ENCODE data around the gene U2AF2.

The U2AF2 gene

GRCh38 chr19:55615543-55616394, 39.1 kb upstream of the U2AF2 start:
- no peak for DNase-seq (ENCODE audit: low read depth in 1 of 2, low spot score in 1 of 2)
- in situ Hi-C loops (cut with HindIII; ENCODE audit: low pct_unique_long_range_greater_than_20kb, low sequenced_read_pairs) = no loop called here

GRCh38 chr19:55616395-55616875, 38.4 kb upstream of the U2AF2 start:
- TF ChIP-seq JUND (IDR thresholded peaks at IDR 0.05; ENCODE audit: low read depth) = no peak
- in situ Hi-C loops (cut with HindIII; ENCODE audit: low pct_unique_long_range_greater_than_20kb, low sequenced_read_pairs) = no loop called here
- no peak for DNase-seq (ENCODE audit: low read depth in 1 of 2, low spot score in 1 of 2)

More at GRCh38 chr19:55615543-55616394, 39.1 kb upstream of the U2AF2 start:
- TF ChIP-seq JUND (IDR thresholded peaks at IDR 0.05; ENCODE audit: low read depth) = no peak

GRCh38 chr19:55617426-55617825, 37.4 kb upstream of the U2AF2 start:
- in situ Hi-C loops (cut with HindIII; ENCODE audit: low pct_unique_long_range_greater_than_20kb, low sequenced_read_pairs) = no loop called here
- DNase-seq (ENCODE audit: low read depth in 1 of 2, low spot score in 1 of 2) = no peak
- TF ChIP-seq JUND (IDR thresholded peaks at IDR 0.05; ENCODE audit: low read depth) = no peak

DNA sequence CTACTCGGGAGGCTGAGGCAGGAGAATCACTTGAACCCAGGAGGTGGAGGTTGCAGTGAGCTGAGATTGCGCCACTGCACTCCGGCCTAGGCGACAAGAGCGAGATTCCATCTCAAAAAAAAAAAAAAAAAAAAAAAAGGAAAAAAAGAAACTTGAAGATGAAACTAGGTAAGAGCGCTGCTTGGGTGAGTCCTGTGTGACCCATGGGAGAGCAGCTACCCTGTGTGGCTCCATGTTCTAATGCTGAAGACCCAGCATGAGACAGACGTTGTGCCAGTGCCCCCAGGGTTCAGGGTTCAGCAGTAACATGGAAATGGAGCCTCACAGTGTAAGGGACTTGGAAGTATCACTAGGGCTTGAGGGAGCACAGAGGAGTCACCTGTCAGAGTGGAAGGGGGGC, 36.4 kb upstream of the U2AF2 start:
- in situ Hi-C loops (cut with HindIII; ENCODE audit: low pct_unique_long_range_greater_than_20kb, low sequenced_read_pairs) = no loop called here
- TF ChIP-seq JUND (IDR thresholded peaks at IDR 0.05; ENCODE audit: low read depth) = no peak
- no peak for DNase-seq (ENCODE audit: low read depth in 1 of 2, low spot score in 1 of 2)

GRCh38 chr19:55619286-55619685, 35.5 kb upstream of the U2AF2 start:
- in situ Hi-C loops (cut with HindIII; ENCODE audit: low pct_unique_long_range_greater_than_20kb, low sequenced_read_pairs) = no loop called here
- DNase-seq (ENCODE audit: low read depth in 1 of 2, low spot score in 1 of 2) = no peak
- no peak for TF ChIP-seq JUND (IDR thresholded peaks at IDR 0.05; ENCODE audit: low read depth)

GRCh38 chr19:55620410-55621204, 34.2 kb upstream of the U2AF2 start:
- no peak for TF ChIP-seq JUND (IDR thresholded peaks at IDR 0.05; ENCODE audit: low read depth)
- in situ Hi-C loops (cut with HindIII; ENCODE audit: low pct_unique_long_range_greater_than_20kb, low sequenced_read_pairs) = no loop called here
- no peak for DNase-seq (ENCODE audit: low read depth in 1 of 2, low spot score in 1 of 2)

DNA sequence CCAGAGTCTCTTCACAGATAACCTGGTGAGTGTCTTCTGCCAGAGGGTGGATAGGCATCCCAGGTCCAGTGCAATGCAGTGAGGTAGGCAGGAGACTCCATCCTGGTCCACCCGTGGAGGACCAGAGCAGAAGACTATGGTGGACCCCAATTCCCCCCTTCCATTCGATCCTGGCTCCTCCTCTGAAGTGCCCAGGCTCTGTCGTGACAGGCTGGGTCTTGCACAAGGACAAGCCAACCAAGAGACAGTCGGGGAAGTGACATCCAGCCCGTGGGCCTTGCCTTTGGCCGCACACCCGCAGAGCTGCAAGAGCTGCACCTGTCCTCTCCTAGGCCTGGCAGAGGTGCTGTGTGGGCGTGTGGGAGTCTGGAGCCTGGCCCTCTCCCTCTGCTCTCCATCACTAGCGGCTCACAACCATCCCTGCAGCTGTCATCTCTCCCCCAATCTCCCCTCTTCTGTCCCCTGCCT, 33.6 kb upstream of the U2AF2 start:
- DNase-seq (ENCODE audit: low read depth in 1 of 2, low spot score in 1 of 2) = no peak
- in situ Hi-C loops (cut with HindIII; ENCODE audit: low pct_unique_long_range_greater_than_20kb, low sequenced_read_pairs) = no loop called here
- no peak for TF ChIP-seq JUND (IDR thresholded peaks at IDR 0.05; ENCODE audit: low read depth)

DNA sequence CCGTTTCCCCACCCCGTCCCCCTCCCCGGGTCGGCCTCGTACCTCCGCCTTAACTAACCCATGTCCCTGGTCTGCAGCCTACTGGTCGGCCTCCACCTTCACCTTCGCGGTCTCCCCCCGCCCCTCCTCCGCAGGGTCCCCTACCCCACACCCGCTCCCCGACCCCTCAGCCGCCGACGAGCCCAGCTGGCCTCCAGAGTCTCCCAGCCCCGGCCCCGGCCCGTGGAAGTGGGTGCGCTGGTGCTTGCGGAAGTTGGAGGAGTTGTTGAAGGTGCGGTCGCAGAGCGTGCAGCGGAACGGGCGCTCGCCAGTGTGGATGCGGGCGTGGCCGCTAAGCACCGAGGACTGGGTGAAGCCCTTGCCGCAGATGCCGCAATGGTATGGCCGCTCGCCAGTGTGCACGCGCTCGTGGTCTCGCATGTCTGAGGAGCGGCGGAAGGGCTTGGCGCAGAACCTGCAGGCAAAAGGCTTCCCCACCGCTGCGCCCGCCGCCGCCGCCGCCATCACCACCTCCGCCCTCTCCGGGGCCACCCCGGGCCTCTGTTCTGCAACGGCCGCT, 33.1 kb upstream of the U2AF2 start:
- no peak for DNase-seq (ENCODE audit: low read depth in 1 of 2, low spot score in 1 of 2)
- no peak for TF ChIP-seq JUND (IDR thresholded peaks at IDR 0.05; ENCODE audit: low read depth)
- in situ Hi-C loops (cut with HindIII; ENCODE audit: low pct_unique_long_range_greater_than_20kb, low sequenced_read_pairs) = no loop called here

GRCh38 chr19:55622242-55622969, 32.4 kb upstream of the U2AF2 start:
- no peak for DNase-seq (ENCODE audit: low read depth in 1 of 2, low spot score in 1 of 2)
- no peak for TF ChIP-seq JUND (IDR thresholded peaks at IDR 0.05; ENCODE audit: low read depth)
- in situ Hi-C loops (cut with HindIII; ENCODE audit: low pct_unique_long_range_greater_than_20kb, low sequenced_read_pairs) = no loop called here

DNA sequence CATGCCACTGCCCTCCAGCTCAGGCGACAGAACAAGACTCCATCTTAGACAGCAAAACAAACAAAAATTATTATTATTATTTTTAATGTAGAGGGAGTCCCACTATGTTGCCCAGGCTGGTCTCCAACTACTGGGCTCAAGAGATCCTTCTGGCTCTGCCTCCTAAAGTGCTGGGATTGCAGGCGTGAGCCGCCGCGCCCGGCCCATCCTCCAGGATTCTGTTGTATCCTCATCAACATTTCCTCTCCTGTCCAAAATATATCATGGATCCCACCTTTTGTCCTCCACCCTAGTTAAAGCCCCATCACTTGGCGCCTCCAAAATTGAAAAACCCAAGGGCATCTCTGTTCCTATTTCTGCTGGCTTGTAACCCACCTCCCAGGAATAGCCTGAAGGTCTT, 31.7 kb upstream of the U2AF2 start:
- DNase-seq (ENCODE audit: low read depth in 1 of 2, low spot score in 1 of 2) = no peak
- in situ Hi-C loops (cut with HindIII; ENCODE audit: low pct_unique_long_range_greater_than_20kb, low sequenced_read_pairs) = no loop called here
- no peak for TF ChIP-seq JUND (IDR thresholded peaks at IDR 0.05; ENCODE audit: low read depth)

GRCh38 chr19:55623561-55623960, 31.3 kb upstream of the U2AF2 start:
- in situ Hi-C loops (cut with HindIII; ENCODE audit: low pct_unique_long_range_greater_than_20kb, low sequenced_read_pairs) = no loop called here
- DNase-seq (ENCODE audit: low read depth in 1 of 2, low spot score in 1 of 2) = no peak
- no peak for TF ChIP-seq JUND (IDR thresholded peaks at IDR 0.05; ENCODE audit: low read depth)

All from T47D (cell line).